GM15510 (cell line): ENCODE measurements around the gene FRAS1.

Experiments used
- POLR2A ChIP-seq: IDR thresholded peaks from 3 replicates; pipeline ENCODE4 v1.6.1; 2011; ENCODE audit warnings: borderline replicate concordance; ENCODE audit not compliant: insufficient read length; ENCODE audit errors: extremely low read depth

FRAS1 gene

DNA sequence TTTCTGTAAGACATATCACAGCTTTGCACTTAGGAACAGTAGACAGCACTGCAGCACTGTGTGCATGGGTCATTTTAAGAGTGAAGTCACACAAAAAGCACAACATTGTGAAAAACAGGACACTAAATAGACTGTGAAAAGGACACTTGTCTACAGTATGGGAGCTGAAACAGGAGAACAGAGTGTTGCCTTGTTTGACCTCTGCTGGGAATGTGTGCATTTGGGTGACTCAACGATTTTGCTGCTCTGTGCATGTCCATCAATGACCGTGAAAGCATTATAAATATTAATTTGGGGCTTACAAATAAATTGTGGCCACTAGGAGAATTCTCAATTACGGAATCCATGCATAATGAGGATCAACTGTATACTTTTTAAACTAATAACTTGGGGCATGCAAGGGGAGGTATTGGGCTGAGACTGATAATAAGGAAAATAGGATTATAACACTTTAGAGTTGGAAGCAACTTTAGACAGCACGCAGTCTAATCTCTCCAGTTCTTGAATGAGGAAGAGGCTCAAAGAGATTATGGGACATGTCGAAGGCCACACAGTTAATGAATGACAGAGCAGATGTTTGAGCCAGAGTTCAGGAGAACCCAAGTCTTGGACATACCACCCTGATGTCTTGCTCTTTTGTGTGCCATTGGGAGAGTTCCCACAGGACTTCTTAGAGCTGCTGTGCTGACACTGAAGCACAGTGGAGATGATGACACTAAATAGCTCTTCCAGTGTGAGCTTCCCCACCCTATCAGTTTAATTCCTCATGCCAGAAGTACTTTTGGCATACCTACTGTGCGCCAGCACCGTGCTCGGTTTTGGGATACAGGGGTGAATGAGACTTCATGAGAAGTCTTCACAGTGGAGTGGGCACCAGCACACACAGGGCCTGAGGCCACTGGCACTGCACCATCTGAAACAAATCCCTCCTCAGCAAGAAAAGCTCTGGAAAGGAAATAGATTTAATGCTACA lies 79.3 kb downstream of the FRAS1 start:
- no peak for TF ChIP-seq POLR2A

GRCh38 chr4:78137532-78137931 lies 80.4 kb downstream of the FRAS1 start:
- TF ChIP-seq POLR2A = no peak

GRCh38 chr4:78138252-78138651 lies 81.1 kb downstream of the FRAS1 start:
- no peak for TF ChIP-seq POLR2A

DNA sequence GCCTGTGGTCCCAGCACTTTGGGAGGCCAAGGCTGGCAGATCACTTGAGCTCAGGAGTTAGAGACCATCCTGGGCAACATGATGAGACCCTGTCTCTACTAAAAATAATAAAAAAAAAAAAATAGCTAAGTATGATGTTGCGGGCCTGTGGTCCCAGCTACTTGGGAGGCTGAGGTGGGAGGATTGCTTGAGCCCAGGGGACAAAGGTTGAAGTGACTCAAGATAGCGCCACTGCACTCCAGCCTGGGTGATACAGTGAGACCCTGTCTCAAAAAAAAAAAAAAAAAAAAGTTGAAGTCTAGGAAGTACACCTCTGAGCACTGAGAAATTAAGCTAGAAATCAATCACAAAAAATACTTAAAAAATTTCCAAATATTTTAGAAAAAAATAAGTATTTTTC lies 86.5 kb downstream of the FRAS1 start:
- TF ChIP-seq POLR2A = no peak

- no peak for TF ChIP-seq POLR2A
Observed at GRCh38 chr4:78145008-78145407, 87.9 kb downstream of the FRAS1 start.

- no peak for TF ChIP-seq POLR2A
Observed at GRCh38 chr4:78145622-78146021, 88.5 kb downstream of the FRAS1 start.

DNA sequence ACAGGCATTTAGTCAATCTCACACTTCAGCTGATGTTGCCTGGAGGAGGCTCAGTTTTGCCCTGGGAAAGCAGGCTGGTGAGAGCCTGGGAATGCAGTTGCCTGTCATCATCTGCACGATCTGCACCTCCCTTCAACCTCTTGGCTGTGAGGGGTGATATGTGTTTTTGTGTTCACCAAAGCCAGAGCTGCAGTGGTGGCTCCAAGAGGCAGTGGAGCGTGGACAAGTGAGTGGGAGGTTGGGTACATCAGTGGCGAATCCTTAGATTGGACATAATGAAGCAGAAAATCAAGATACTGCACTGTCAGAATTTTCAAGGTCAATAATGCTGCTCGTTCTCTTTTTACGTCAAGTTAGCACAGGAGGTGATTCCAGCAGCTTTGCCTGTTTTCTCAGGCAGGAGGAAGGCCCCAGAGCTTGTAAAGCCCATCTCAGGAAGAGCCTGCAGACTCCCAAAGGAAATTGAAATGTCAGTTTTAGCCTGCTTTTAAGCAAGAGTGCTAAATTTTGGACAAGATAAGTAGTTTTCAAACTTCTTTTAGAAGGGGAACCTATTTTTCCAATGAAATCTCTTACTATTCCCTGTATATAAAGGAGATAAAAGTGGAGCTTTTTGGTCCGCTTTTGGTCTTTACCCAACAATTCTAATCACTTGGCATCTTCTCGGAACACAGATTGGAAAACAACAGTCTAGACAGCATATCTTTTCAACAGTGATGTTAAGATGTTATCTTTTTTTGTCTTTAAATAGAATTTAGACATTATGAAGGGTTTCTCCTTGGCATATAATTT lies 92.8 kb downstream of the FRAS1 start:
- TF ChIP-seq POLR2A = no peak

DNA sequence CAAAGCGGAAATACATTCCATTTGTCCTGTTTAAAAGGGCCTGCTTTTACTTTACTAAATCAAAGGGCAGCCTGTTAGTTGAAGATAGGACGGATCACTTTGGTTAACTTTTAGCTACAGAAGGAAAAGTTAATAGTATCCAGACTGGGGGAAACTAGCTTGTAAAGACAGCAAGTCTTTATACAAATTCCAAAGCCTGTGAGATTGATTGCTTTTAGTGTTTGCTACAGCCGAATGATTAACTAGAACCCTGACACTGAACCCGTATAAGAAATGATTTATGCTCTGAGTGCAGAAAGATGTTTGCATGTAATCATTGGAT lies 93.4 kb downstream of the FRAS1 start:
- TF ChIP-seq POLR2A = no peak

GRCh38 chr4:78152795-78153194 lies 95.7 kb downstream of the FRAS1 start:
- TF ChIP-seq POLR2A = no peak

DNA sequence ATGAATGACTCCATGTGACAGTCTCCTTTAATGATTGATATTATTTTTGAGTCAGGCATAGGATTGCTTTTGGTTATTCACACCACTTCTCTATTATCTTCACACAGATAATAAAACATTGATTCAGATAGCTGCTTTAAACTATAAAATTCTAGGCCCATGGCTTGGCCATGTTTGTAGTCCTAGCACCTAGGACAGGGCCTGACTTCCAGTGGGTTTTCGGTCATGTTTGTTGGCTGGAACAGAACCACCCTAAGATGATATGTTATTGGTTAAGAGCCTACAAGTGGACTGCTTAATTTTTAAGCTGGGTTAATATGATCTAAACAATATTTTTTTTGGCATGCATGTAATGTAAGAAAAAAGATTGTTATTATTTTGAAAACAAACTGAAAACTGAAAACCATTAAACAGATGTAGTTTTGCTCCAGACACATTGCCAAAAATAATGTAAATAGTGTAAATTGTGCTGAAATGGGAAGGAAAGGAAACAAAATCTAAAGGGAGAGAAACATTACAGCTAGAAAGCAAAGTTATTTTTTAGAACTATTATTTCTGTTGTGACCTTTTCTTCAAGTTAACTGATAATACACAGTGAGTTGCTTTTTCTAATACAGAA lies 98.0 kb downstream of the FRAS1 start:
- no peak for TF ChIP-seq POLR2A

GRCh38 chr4:78155616-78156105 lies 98.5 kb downstream of the FRAS1 start:
- TF ChIP-seq POLR2A = no peak

DNA sequence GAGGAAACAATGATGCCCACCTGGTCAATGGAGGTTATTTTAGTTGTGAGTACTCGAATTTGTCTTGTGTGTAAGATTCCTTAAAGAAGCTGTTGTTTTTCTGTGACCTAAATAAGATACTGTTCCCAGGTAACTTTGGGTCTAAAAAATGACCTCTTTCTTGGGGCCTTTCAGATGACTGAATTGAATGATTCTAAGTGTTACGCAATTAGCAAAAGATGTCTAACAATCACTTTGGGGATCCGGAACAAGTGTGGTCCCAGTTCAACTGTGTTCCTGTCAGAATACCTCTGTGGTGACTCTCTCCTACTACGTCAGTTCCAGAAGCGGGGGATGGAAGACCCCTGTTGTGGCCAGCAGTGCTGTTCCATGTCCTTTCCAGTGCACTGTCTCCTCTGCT lies 99.4 kb downstream of the FRAS1 start:
- TF ChIP-seq POLR2A = no peak

GRCh38 chr4:78162342-78162741 lies 105.2 kb downstream of the FRAS1 start:
- no peak for TF ChIP-seq POLR2A

GRCh38 chr4:78162821-78163220 lies 105.7 kb downstream of the FRAS1 start:
- TF ChIP-seq POLR2A = no peak

GRCh38 chr4:78165758-78166157 lies 108.6 kb downstream of the FRAS1 start:
- no peak for TF ChIP-seq POLR2A
